Stimulated activated naive CD8-positive, alpha-beta T cell treated with anti-CD3 and anti-CD28 coated beads, Interleukin-15, Interleukin-2, amounts not matched to agents 100 ng/mL and 50 ng/mL, for 24 hours (primary cell): ENCODE measurements around the gene DYRK4.
A peak's percentile ranks its signal among the peaks of the same experiment; 100 is the strongest.
"Not testable (repeated sequence)": the region's sequence is repeated elsewhere in the genome, so short reads cannot be mapped to it uniquely, and the experiment has no call there.

ENCODE experiments used
- H3K27ac Mint-ChIP-seq: one replicate; pipeline ENCODE4 v1.8.0; 2021; ENCODE audit warnings: mild to moderate bottlenecking, mixed read lengths
- H3K27me3 Mint-ChIP-seq: one replicate; pipeline ENCODE4 v1.8.0; 2021; ENCODE audit warnings: mixed read lengths
- H3K36me3 Mint-ChIP-seq: one replicate; pipeline ENCODE4 v1.8.0; 2021; ENCODE audit warnings: low read depth, mixed read lengths
- H3K4me1 Mint-ChIP-seq: one replicate; pipeline ENCODE4 v1.8.0; 2021; ENCODE audit warnings: low read depth, mixed read lengths
- H3K4me3 Mint-ChIP-seq: one replicate; pipeline ENCODE4 v1.8.0; 2021; ENCODE audit warnings: mild to moderate bottlenecking, mixed read lengths
- H3K9me3 Mint-ChIP-seq: one replicate; pipeline ENCODE4 v1.8.0; 2021; ENCODE audit warnings: mixed read lengths

DYRK4 gene

GRCh38 chr12:4562034-4562657 is at the start of gene DYRK4:
Gene DYRK4 (plus strand): TSS chr12:4562208. CDS start chr12:4562246, 38 bp downstream.
- Mint-ChIP-seq H3K4me3 (no peak within 1 kb of the TSS), H3K27me3 (peaks cover 18% of the 10 kb centered on the region), H3K27ac (no peak within 1 kb of the TSS), H3K9me3 (no peaks in the 10 kb centered on the region), H3K4me1 (peaks cover 19% of the 10 kb centered on the region), H3K36me3 (peaks cover 15% of the 10 kb centered on the region)

GRCh38 chr12:4518106-4518728 is 43.8 kb upstream of the DYRK4 start:
- Mint-ChIP-seq H3K36me3 (peaks cover 48% of the 10 kb centered on the region), H3K27ac (no peak overlapping the region), H3K27me3 (no peaks in the 10 kb centered on the region), H3K4me1 (no peaks in the 10 kb centered on the region), H3K9me3 (no peaks in the 10 kb centered on the region), H3K4me3 (no peak overlapping the region)

- H3K27ac Mint-ChIP-seq, H3K4me1 Mint-ChIP-seq, H3K27me3 Mint-ChIP-seq, H3K9me3 Mint-ChIP-seq, H3K4me3 Mint-ChIP-seq: not testable (repeated sequence)
- peaks cover 54% of the 10 kb centered on the region for H3K36me3 Mint-ChIP-seq
Observed at GRCh38 chr12:4523443-4523842, 38.6 kb upstream of the DYRK4 start.

- no peak overlapping the region for H3K4me3 Mint-ChIP-seq
Observed at GRCh38 chr12:4526923-4527546, 35.0 kb upstream of the DYRK4 start.

GRCh38 chr12:4530160-4530559 is 31.8 kb upstream of the DYRK4 start:
- no peaks in the 10 kb centered on the region for H3K9me3 Mint-ChIP-seq
- peaks cover 11% of the 10 kb centered on the region for H3K36me3 Mint-ChIP-seq
- no peak overlapping the region for H3K27ac Mint-ChIP-seq
- H3K4me3 Mint-ChIP-seq, result no peak overlapping the region
- H3K27me3 Mint-ChIP-seq, result no peaks in the 10 kb centered on the region
- no peaks in the 10 kb centered on the region for H3K4me1 Mint-ChIP-seq

More at GRCh38 chr12:4526923-4527546, 35.0 kb upstream of the DYRK4 start:
- Mint-ChIP-seq H3K27ac (no peak overlapping the region), H3K4me1 (no peaks in the 10 kb centered on the region), H3K9me3 (no peaks in the 10 kb centered on the region), H3K27me3 (no peaks in the 10 kb centered on the region), H3K36me3 (peaks cover 35% of the 10 kb centered on the region)

GRCh38 chr12:4530982-4531586 is 30.9 kb upstream of the DYRK4 start:
- H3K9me3 Mint-ChIP-seq, result no peaks in the 10 kb centered on the region
- peaks cover 1% of the 10 kb centered on the region for H3K4me1 Mint-ChIP-seq
- H3K27me3 Mint-ChIP-seq, result no peaks in the 10 kb centered on the region
- no peak overlapping the region for H3K4me3 Mint-ChIP-seq
- H3K36me3 Mint-ChIP-seq, result peaks cover 7% of the 10 kb centered on the region
- no peak overlapping the region for H3K27ac Mint-ChIP-seq

GRCh38 chr12:4535092-4535491 is 26.9 kb upstream of the DYRK4 start:
- no peak overlapping the region for H3K27ac Mint-ChIP-seq
- no peaks in the 10 kb centered on the region for H3K9me3 Mint-ChIP-seq
- H3K4me3 Mint-ChIP-seq, result no peak overlapping the region
- no peaks in the 10 kb centered on the region for H3K36me3 Mint-ChIP-seq
- no peaks in the 10 kb centered on the region for H3K27me3 Mint-ChIP-seq
- peaks cover 37% of the 10 kb centered on the region for H3K4me1 Mint-ChIP-seq

GRCh38 chr12:4535871-4536270 is 26.1 kb upstream of the DYRK4 start:
- no peak overlapping the region for H3K4me3 Mint-ChIP-seq
- no peaks in the 10 kb centered on the region for H3K9me3 Mint-ChIP-seq
- no peak overlapping the region for H3K27ac Mint-ChIP-seq
- no peaks in the 10 kb centered on the region for H3K36me3 Mint-ChIP-seq
- peaks cover 38% of the 10 kb centered on the region for H3K4me1 Mint-ChIP-seq
- H3K27me3 Mint-ChIP-seq, result no peaks in the 10 kb centered on the region

- Mint-ChIP-seq H3K4me3 (peak within 1 kb of the TSS; percentile 97), H3K27ac (peak within 1 kb of the TSS; percentile 99), H3K36me3 (peaks cover 6% of the 10 kb centered on the region), H3K9me3 (no peaks in the 10 kb centered on the region), H3K4me1 (peaks cover 38% of the 10 kb centered on the region), H3K27me3 (no peaks in the 10 kb centered on the region)
Observed at GRCh38 chr12:4538207-4539160, 23.5 kb upstream of the DYRK4 start, which contains the start of gene RAD51AP1. Gene RAD51AP1 (plus strand): TSS chr12:4538890. CDS start chr12:4538940, 50 bp downstream.

GRCh38 chr12:4539167-4539870 is 22.7 kb upstream of the DYRK4 start:
- H3K27ac Mint-ChIP-seq, result peak overlapping the region; percentile 99
- H3K27me3 Mint-ChIP-seq, result no peaks in the 10 kb centered on the region
- H3K4me1 Mint-ChIP-seq, result peaks cover 38% of the 10 kb centered on the region
- peak overlapping the region; percentile 97 for H3K4me3 Mint-ChIP-seq
- no peaks in the 10 kb centered on the region for H3K9me3 Mint-ChIP-seq
- peaks cover 15% of the 10 kb centered on the region for H3K36me3 Mint-ChIP-seq

GRCh38 chr12:4540170-4540569 is 21.8 kb upstream of the DYRK4 start:
- H3K36me3 Mint-ChIP-seq, result peaks cover 23% of the 10 kb centered on the region
- H3K27me3 Mint-ChIP-seq, result no peaks in the 10 kb centered on the region
- H3K4me3 Mint-ChIP-seq, result peak overlapping the region; percentile 97
- no peaks in the 10 kb centered on the region for H3K9me3 Mint-ChIP-seq
- peak overlapping the region; percentile 42 for H3K27ac Mint-ChIP-seq
- H3K4me1 Mint-ChIP-seq, result peaks cover 38% of the 10 kb centered on the region

- Mint-ChIP-seq H3K36me3 (peaks cover 28% of the 10 kb centered on the region), H3K27me3 (no peaks in the 10 kb centered on the region), H3K4me3 (no peak overlapping the region), H3K9me3 (no peaks in the 10 kb centered on the region), H3K27ac (no peak overlapping the region), H3K4me1 (peaks cover 38% of the 10 kb centered on the region)
Observed at GRCh38 chr12:4540638-4541037, 21.4 kb upstream of the DYRK4 start.

GRCh38 chr12:4545195-4545594 is 16.8 kb upstream of the DYRK4 start:
- Mint-ChIP-seq H3K27ac (no peak overlapping the region), H3K36me3 (peaks cover 58% of the 10 kb centered on the region)

GRCh38 chr12:4552191-4552590 is 9.8 kb upstream of the DYRK4 start:
- Mint-ChIP-seq H3K4me3 (no peak overlapping the region), H3K9me3 (no peaks in the 10 kb centered on the region), H3K27ac (no peak overlapping the region), H3K4me1 (no peaks in the 10 kb centered on the region), H3K27me3 (no peaks in the 10 kb centered on the region), H3K36me3 (peaks cover 60% of the 10 kb centered on the region)

More at GRCh38 chr12:4545195-4545594, 16.8 kb upstream of the DYRK4 start:
- no peaks in the 10 kb centered on the region for H3K9me3 Mint-ChIP-seq
- H3K27me3 Mint-ChIP-seq, result no peaks in the 10 kb centered on the region
- no peak overlapping the region for H3K4me3 Mint-ChIP-seq
- peaks cover under 1% of the 10 kb centered on the region for H3K4me1 Mint-ChIP-seq
